HCT116 (cell line): ENCODE results near the gene THRB.

Experiments
- ATF3 ChIP-seq: IDR thresholded peaks from 2 replicates; pipeline ENCODE4 v1.6.1; 2012
- CTCF ChIP-seq, 3 experiments: fragments of 200-600 bp in 1 of 3; sonication (generic) in 1 of 3; IDR thresholded peaks in 2 of 3; conservative IDR thresholded peaks in 1 of 3; 2 replicates each; pipeline ENCODE4 v1.5.1; 2012 to 2017; ENCODE audit warnings: low read depth in 2 of 3, low read length in 2 of 3, antibody characterized with exemption in 1 of 3, borderline replicate concordance in 1 of 3, control low read depth in 1 of 3, mild to moderate bottlenecking in 1 of 3, mixed read lengths in 1 of 3, mixed run types in 1 of 3, moderate library complexity in 1 of 3; ENCODE audit not compliant: insufficient read depth in 1 of 3
- EGR1 ChIP-seq: IDR thresholded peaks from 2 replicates; pipeline ENCODE4 v1.6.1; 2012; ENCODE audit warnings: low read depth
- EZH2 ChIP-seq: fragments of 200-600 bp; sonication (generic); IDR thresholded peaks from 2 replicates; pipeline ENCODE4 v1.6.1; 2017; ENCODE audit warnings: antibody characterized with exemption, mixed run types
- FOSL1 ChIP-seq: IDR thresholded peaks from 2 replicates; pipeline ENCODE4 v1.6.1; 2012; ENCODE audit warnings: low read depth
- MAX ChIP-seq: IDR thresholded peaks from 2 replicates; pipeline ENCODE4 v1.6.1; 2012
- POLR2A ChIP-seq: IDR thresholded peaks from 2 replicates; pipeline ENCODE4 v1.7.0; 2011; ENCODE audit warnings: borderline replicate concordance; ENCODE audit not compliant: insufficient read depth, insufficient read length; ENCODE audit errors: extremely low read depth
- POLR2AphosphoS5 ChIP-seq: IDR thresholded peaks from 2 replicates; pipeline ENCODE4 v1.6.1; 2011; ENCODE audit warnings: mild to moderate bottlenecking, low read depth, low read length, moderate library complexity
- RAD21 ChIP-seq: IDR thresholded peaks from 2 replicates; pipeline ENCODE4 v1.6.1; 2012; ENCODE audit warnings: low read depth, mild to moderate bottlenecking
- REST ChIP-seq: IDR thresholded peaks from 2 replicates; pipeline ENCODE4 v1.6.1; 2012; ENCODE audit warnings: low read depth
- TCF7L2 ChIP-seq: IDR thresholded peaks from 2 replicates; pipeline ENCODE4 v1.7.0; 2011; ENCODE audit warnings: borderline replicate concordance, inconsistent platforms; ENCODE audit not compliant: insufficient read depth, insufficient read length; ENCODE audit errors: extremely low read depth

GRCh38 chr3:24264748-24265158 is 229.9 kb downstream of the THRB start:
- TF ChIP-seq POLR2A, result no peak
- no peak for TF ChIP-seq EZH2
- no peak for TF ChIP-seq POLR2AphosphoS5
- TF ChIP-seq CTCF (IDR thresholded peaks at IDR 0.05 in 2 of 3, conservative IDR thresholded peaks at IDR 0.05 in 1 of 3; ENCODE audit: borderline replicate concordance in 1 of 3, insufficient read depth in 1 of 3, low read depth in 2 of 3, low read length in 2 of 3), result peak; percentile 77 to 86 (median 84)
- no peak for TF ChIP-seq FOSL1
- no peak for TF ChIP-seq REST
- TF ChIP-seq RAD21, result peak; percentile 90
- TF ChIP-seq MAX, result no peak
- TF ChIP-seq TCF7L2, result no peak
- TF ChIP-seq ATF3, result no peak
- TF ChIP-seq EGR1, result peak; percentile 59; the same call in 1 of the 2 replicates
